ENCODE data around the gene MECR.

Gene MECR

DNA sequence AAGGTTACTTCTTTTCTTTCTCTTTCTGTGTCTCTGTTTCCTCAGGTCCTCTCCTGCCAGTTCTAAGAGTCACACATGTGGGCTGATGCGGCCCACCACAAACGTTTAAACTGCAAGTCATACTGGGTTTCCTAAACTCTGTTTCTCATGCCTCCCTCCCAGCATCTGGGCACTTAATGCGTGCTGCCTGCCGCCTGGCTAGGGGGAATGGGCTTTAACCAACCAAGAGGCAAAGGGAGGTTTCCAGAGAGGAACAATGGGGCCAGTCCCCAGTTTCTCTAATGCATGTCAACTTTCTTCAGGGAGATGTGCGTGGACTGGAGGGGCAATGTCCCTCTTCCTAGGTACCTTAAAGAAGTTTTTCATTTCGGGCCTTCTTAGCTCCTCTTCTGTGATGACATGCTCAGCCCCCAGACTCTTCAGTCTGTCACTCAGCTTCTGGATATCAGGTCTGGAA lies 29.1 kb downstream of the MECR start:
- DNase-seq: no peak

DNA sequence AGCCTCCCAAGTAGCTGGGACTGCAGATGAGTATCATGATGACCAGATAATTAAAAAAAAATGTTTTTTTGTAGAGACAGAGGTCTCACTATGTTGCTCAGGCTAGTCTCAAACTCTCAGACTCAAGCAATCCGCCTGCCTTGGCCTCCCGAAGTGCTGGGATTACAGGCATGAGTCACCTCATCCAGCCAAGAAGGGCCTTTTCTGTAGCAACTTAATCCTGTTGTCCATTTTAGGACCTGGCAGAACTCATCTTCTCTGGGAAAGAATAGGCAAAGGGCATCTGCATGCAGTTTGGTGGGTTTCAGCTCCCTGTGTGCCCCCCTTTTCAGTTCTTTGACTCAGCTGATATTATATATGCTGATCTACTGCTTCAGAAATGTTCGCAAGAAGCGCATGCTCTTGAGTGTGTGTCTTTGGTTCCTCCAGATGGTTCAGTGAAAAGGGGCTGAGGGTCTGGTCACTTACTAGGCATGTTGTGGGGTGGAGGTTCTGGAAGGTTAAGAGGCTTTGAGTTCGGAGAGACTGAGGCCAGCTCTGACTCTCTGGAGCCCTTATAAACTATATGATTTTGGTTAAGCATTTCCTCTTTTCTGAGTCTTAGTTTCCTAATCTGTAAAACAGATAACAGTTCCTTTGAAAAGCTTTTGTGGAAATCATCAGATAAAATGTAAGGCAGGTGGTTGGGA lies 29.7 kb downstream of the MECR start:
- DNase-seq: no peak

DNA sequence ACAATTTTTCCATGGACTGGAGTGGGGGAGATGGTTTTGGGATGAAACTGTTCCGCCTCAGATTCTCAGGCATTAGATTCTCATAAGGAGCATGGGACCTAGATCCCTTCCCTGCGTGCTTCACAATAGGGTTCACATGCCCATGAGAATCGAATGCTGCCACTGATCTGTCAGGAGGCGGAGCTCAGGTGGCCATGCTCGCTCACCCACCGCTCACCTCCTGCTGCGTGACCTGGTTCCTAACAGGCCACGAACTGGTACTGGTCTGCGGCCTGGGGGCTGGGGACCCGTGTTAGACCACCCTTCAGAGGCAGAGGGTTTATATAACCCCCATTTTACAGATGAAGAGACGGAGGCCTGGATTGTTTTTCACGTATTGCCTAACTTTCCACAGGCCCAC lies 32.7 kb downstream of the MECR start:
- no peak for DNase-seq

DNA sequence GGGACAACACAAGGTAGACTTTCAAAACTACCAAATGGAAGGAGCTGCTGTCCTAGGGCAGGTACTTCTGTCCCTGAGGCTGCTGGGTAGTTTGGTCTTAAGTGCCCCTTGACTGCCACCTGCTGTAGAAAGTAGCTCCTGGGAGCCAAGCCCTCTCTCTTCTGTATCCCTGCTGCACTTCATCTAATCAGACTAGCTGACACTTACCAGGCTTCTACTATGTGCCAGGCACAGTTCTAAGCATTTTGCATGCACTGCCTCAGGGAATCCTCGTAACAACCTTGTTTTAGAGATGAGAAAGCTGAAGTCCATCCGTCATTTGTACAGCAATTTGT lies 33.2 kb downstream of the MECR start:
- peak; percentile 66 for DNase-seq

DNA sequence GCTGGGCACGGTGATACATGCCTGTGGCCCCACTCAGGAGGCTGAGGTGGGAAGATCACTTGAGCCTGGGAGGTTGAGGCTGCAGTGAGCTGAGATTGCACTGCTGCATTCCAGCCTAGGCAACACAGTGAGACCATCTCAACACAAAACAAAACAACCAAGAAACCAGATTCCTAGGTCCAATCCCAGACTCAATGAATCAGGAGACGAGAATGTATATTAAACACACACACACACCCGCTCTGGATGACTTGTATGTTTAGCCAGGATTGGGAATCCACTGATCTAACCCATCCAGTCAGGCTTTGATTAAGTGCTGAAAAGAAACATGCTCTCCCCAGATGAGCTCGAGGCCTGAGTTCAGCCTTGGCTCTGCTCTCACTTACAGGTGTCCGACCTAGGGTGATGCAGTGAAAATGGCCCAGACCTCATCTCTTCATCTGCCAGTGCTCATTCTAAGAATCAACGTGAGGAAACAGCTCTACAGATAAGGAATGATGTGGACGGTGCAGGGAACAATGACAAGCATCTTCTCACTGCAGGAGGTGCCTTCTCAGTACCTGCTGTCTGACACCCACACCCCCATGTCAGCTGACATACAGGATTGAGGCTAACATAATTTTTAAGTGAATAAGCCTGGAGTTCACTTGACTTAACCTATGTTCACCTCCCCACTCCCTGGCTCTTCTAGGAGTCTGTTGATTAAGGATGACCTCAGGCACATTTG lies 33.7 kb downstream of the MECR start:
- no peak for DNase-seq

DNA sequence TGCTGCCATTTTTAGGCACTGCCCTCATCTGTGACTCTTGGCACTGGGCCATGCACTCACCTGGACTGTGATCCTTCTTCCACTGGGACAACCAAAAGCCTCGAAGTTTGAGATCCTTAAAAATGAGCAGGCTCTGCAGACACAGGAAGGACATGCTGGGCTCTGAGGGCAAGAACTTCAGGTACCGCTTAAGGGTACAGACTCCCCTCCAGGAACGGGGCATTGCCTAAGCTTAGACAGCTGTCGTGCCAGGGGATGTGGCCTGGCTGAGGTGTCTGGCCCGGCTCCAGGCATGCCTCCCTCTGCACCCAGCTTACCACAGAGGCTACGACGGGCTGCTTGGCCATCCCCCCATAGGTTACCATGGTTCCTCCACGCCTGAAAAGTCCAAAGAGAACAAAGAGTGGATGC lies 34.8 kb downstream of the MECR start:
- peak; percentile 53 for DNase-seq

DNA sequence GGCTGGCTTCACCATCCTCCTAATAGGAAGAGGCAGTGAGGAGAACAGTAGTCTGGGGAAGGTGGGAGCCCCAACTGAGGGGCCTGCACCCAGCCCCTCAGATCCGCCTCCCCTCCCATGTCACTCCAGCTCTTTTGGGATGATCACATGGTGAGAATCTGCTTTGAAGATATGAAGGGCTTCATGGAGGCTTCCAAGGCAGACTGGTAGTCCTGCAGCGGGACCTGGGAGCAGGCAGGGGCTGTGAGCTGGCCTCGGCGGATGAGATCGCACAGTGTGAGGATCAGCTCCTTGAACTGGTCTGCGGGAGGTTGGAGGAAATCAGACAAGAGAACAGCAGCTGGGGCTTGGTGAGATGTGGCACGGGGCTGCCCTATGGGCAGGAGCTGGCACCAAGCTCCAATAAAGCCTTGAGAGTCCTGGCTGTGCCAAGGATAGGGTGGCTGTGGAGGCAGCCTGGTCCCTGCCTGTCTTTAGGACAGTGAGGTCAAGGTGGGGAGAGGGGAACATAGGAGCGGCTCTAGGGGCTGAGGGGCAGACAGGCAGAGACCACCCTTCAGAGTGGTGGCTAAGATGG lies 36.8 kb downstream of the MECR start:
- peak; percentile 41 for DNase-seq

DNA sequence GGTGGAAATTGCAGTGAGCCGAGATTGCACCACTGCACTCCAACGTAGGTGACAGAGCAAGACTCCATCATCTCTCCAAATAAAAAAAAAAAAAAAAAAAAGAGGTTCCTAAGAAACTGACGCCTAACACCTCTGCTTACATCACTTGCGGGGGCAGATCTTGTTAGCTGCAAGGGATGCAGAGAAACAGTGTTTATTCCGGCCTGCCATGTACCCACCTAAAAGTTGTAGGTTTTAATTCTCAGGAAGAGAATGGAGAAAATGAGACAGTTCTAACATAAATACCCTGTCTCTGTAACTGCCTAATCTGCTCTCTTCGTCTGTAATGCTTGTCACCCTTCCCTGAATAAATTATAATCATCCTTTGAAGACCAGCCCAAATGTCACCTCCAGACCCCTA lies 40.0 kb downstream of the MECR start:
- no peak for DNase-seq

DNA sequence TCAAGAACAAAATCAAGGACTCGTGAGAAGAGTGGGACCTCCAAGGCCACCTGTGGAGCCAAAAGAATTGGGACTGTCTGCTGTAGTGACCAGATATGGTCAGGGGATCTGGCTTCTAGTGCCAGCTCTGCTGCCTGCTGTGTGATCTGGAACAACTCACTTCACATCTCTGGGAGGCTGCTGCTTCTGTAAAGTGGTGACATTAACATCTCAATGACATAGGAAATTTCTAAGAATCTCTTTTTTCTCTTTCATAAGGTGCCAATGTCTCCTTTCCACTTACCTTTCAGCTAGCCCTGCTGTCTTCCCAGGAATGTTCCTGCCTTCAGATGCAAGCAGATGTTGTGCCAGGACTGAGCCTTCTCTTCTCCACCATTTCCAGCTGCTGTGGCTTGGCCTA lies 44.0 kb downstream of the MECR start:
- no peak for DNase-seq

DNA sequence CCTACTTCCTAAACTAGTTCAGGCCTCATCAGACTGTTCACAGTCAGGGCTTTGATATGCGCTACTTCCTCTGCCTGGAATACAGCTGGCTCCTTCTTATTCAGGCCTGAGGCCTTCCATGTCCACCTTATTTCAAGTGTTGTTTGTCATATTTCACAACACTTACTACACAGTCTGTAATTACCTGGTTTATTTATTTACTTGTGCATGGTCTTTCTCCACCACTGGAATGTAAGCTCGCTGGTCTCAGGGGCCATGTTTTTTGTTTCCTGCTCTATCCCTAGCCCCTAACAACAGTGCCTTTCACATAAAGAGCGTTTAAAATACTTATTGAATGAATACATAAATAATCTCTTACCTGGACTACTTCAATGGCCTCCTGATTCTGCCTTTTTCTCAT lies 44.5 kb downstream of the MECR start:
- DNase-seq: no peak

DNA sequence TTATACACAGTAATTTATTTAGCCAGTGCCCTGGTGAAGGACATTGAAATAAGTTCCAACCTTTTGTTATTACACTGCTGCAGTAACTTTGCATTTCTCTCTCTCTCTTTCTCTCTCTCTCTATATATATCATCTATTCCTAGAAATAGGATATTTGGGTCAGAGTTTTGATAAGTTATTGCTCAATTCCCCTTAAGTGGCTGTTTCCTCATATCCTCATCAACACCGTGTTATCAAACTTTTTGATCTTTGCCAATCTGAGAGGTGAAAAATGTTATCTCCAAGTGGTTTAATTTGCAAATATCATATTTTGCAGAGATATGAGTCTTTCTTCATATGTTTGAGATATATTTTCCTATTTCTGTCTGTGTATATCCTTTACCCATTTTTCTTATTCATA lies 47.4 kb downstream of the MECR start:
- no peak for DNase-seq

DNA sequence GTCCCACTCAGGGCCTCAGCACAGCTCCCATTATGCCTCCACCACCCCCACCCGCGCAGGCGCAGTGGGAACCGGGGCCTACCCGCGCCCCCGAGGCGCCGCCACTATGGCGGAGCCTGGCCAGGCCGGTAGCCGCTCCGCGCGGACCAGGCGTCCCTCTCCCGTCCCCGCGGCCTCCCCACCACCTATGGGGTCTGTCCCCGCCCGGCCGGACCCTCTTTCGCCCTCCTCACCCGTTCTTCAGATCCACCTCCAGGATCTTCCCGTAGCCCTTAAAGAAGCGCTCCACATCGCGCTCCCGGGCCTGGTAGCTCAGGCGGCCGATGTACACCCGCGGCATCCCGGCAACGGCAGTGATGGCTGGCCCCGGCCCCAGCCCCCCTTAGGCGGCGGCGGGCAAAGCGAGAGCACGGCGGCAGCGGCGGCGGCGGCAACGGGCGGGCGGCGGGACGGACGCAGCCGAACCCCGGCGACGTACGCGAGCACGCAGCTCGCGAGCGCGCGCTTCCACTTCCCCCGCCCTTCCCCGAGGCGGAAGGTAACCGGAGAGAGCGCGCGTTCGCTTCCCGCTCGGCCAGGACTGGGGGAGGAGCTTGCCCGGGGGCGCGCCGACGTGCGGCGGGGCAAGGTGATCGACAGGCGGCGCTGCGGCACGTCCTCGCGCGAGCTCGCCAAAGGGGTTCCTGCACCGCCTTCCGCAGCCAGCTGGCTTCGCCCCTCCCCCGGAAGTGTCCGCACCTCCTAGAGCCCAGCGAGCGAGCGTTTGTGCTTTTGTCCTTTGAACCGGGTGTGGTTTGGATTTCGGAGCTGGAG lies 49.1 kb downstream of the MECR start, which contains the start of gene SRSF4:
SRSF4 (minus strand) TSS at position 488 of the 813 bp plus-strand sequence; CDS start at position 340, 148 bp downstream.
- DNase-seq: peak; percentile 100

DNA sequence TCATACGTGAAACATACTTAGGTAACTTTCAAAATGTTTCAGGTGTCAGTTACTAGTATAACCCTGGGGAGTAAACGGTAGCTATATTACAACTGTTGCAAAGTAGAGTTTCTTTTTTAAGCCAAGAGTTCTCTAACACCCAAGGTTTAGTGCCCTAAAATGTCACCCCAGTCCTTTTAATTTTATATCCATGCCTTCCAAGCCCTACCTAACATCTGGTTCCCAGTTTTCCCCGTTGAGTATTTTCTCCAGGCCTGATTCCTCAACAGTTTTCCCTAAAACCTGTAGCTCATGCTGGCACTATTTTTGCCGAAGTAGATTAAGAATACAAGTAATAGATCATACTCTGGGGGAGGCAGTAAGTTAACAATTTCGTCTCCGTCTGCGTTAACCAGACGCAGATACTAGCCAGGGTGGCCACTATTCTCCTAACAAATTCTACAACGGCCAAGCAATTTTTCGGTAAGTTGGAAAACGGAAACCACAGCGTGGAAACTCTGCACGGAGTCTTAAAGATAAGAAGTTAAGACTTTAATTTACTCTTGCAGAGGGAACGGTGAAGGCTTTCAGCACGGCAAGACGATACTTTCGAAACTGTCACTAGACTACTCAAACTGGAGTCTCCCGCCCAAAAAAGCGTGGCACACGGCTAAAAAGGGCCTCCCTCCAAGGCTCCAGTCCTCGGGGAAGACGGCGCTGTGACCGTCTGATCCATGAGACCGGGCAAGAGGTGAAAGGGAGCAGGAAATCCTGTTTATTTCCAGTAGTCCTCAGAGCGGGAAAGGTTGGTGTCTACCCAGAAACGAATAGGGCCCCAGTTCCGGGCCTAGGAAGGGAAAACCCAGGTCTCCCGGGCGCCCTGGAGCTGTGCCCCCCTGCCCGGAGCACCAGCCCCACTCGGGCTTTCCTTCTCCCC lies 50.0 kb downstream of the MECR start:
- no peak for DNase-seq

DNA sequence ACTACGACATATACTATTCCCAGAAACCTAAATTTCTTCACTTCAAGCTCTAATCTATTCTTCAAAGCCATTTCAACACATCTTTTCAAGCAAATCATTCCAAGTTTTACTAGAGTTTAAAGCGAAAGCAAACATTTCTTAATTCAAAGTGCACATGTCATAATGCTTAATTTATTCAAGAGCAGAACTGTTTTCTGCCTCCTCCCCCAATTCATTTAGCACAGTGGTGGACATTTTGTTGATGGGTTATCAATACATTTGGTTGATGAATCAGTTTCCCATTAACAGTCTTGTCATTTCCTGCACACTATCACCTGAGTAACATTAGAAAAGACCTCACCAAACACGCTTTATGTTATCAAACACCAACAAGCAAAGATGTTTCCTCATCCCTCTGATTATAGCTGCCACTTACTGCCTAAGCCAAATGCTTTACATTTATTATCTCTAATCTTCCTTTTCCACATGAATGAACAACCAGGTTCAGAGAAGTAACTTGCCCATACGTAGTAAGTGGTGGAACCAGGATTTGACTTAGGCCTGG lies 51.0 kb downstream of the MECR start:
- no peak for DNase-seq

DNA sequence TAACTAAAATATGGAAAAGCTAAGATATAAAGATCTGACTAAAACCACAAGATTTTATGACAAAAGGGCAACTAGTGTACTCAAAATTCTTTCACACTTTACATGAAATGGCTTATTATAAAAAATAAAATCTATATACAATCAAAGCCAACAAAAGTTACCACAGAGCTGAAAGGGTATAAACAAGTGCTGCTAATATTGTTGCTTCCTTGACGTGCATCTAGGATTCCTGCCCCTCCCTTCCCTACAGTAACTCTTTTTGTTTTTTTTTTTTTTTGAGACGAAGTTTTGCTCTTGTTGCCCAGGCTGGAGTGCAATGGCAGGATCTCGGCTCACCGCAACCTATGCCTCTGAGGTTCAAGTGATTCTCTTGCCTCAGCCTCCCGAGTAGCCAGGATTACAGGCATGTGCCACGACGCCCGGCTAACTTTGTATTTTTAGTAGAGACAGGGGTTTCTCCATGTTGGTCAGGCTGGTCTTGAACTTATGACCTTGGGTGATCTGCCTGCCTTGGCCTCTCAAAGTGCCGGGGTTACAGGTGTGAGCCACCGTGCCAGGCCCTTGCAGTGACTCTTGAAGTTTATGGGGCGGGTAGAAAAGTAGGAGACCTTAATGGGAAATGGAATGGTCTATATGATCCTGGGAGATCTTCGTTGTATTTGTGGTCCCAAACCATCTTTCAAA lies 53.6 kb downstream of the MECR start:
- DNase-seq: no peak

DNA sequence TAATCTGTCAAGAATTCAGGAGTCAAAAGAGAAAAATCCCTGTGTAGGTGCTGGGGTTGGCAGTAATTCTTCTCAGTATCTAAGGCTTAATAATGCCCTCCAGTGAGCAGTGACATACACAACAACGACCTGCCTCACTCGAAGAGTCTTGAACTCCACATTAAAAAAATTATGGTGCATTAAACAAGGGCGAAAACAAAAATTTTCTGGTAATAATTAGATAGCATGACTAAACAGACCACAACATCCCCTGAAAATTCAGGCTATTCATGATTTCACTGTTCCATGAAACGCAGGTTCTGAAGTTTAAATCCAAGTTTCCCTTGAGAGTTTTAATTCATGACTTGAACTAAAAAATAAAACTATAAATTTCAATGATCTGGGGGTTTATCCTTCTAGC lies 54.2 kb downstream of the MECR start:
- no peak for DNase-seq

DNA sequence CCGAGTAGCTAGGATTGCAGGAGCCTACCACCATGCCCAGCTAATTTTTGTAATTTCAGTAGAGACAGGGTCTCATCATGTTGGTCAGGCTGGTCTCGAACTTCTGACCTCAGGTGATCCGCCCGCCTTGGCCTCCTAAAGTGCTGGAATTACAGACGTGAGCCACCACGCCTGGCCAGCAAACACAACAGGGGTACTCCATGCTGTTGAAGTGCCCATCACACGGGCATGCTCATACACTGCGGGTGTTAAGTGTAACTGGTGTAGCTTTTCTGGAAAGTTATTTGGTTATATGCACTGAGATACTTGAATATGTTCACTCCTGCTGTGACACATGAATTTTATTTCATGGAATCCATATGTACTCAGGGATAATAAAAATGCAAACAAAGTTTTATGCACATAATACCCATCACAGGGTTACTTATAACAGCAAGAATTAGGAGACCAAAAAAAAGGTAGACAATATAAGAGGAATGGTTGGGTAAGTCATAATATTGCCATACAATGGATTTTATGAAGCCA lies 58.3 kb downstream of the MECR start:
- DNase-seq: no peak

DNA sequence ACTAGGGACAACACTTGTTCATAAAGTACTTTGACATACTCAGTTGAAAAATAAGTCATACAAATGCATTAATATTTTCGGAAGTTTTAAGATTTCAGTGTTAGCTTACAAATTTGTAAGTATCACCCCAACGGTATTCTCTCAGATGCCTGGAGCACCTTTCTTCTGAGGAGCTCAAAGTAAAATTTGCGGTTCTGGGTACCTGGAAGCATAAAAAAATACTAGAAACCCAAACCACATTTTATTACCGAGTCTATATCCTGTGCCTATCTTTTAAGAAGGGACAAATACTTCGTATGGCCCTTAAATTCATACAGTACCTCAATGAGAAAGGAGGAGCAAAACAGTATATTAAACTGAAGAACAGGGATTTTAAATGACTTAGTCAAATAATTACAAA lies 59.2 kb downstream of the MECR start:
- DNase-seq: no peak

DNA sequence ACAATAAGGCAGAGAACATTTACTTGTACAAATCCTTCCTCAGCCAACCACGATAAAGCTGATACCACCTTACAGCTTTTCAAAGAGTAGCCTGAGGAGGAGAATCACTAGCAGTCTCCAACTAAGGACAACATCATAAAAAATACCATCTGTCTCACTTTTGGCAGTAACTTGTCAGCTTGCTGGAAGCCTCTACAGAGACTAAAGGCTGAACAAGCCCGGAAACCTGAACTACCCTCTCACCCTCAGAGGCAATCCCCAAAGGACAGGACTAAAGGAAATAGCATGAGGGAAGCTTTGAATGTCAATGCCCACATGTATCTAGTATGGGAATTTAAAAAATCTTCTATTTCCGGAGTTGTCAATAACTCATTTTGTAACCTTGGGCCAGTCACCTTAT lies 59.6 kb downstream of the MECR start:
- DNase-seq: no peak

DNA sequence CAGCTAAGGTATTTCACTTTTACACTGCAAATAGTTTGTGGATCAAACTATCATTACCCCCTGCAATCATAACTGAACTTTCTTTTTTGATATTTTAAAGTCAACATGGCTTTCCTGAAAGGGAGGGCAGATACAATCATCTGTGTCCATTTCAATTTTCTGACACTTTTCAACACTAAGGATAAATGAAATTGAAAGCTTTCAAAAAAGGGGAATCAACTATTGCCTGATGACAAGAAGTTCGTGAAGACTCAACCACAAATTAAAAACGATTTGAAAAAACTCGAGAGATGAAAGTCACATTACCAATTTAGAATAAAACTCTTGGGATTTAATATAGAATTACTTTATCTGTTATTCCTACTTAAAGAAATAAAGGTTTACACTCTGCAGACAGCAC lies 60.8 kb downstream of the MECR start:
- DNase-seq: no peak

DNA sequence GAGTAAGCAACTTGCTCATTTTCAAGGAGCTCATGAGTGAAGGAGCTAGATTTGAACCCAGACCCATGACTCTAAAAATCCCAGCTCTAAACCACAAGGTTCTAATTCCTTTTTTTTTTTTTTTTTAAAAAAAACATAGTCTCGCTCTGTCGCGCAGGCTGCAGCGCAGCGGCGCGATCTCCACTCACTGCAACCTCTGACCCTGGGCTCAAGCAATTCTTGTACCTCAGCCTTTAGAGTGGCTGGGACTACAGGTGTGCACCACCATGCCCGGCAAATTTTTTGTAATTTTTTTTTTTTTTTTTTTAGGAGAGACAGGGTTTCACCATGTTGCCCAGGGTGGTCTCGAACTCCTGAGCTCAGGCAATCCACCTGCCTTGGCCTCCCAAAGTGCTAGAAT lies 62.8 kb downstream of the MECR start:
- no peak for DNase-seq
